Peyer's patch (tissue), 4 donors: Measurements from ENCODE around the gene EPN1.

Experiments used
- POLR2A ChIP-seq, 2 donors: fragments of 450-650 bp; IDR thresholded peaks; one replicate each; pipeline ENCODE4 v1.5.1; 2017; ENCODE audit warnings: antibody characterized with exemption in 2 of 2, mild to moderate bottlenecking in 2 of 2, moderate library complexity in 2 of 2
- TF ChIP-seq, protein P1 (sequence below), 6 experiments: fragments of 450-650 bp in 4 of 6; fragments of 200-600 bp in 2 of 6; sonication (generic) in 1 of 6; IDR thresholded peaks; one replicate each; pipeline ENCODE4 v1.5.1; 2017 to 2019; ENCODE audit warnings: antibody characterized with exemption in 6 of 6, mild to moderate bottlenecking in 3 of 6, moderate library complexity in 1 of 6

DNA sequence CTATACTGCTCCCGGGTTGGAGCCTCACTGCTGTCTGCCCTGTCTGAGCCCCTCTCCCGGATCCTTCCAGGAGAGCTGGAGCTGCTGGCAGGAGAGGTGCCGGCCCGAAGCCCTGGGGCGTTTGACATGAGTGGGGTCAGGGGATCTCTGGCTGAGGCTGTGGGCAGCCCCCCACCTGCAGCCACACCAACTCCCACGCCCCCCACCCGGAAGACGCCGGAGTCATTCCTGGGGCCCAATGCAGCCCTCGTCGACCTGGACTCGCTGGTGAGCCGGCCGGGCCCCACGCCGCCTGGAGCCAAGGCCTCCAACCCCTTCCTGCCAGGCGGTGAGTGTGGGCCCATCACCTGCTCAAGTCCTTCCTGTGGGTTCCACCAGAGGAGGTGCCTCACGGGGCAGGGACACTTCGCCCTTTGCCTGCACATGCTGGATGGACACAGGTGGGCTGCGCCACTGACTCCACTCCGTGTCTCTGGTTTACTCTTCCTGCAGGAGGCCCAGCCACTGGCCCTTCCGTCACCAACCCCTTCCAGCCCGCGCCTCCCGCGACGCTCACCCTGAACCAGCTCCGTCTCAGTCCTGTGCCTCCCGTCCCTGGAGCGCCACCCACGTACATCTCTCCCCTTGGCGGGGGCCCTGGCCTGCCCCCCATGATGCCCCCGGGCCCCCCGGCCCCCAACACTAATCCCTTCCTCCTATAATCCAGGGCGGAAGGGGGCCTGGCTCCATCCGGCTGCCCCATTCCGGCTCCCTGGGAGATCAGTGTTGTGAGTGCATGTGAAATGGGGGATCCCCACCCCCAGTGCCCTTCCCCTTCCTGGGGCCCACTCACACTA is 19.8 kb downstream of the EPN1 start:
- TF ChIP-seq, protein P1, sequence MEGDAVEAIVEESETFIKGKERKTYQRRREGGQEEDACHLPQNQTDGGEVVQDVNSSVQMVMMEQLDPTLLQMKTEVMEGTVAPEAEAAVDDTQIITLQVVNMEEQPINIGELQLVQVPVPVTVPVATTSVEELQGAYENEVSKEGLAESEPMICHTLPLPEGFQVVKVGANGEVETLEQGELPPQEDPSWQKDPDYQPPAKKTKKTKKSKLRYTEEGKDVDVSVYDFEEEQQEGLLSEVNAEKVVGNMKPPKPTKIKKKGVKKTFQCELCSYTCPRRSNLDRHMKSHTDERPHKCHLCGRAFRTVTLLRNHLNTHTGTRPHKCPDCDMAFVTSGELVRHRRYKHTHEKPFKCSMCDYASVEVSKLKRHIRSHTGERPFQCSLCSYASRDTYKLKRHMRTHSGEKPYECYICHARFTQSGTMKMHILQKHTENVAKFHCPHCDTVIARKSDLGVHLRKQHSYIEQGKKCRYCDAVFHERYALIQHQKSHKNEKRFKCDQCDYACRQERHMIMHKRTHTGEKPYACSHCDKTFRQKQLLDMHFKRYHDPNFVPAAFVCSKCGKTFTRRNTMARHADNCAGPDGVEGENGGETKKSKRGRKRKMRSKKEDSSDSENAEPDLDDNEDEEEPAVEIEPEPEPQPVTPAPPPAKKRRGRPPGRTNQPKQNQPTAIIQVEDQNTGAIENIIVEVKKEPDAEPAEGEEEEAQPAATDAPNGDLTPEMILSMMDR (IDR thresholded peaks at IDR 0.05): no peak
- TF ChIP-seq POLR2A (IDR thresholded peaks at IDR 0.05): no peak
